Keratinocyte (primary cell): ENCODE data around the gene AADAT. TPM values are rescaled to one million over a fixed set of nuclear protein-coding genes. Genes with fewer than 3 reads are reported as not detected.
A peak's percentile ranks its signal among the peaks of the same experiment; 100 is the strongest.

ENCODE experiments used
- DNase-seq: peaks from one replicate; pipeline ENCODE4 v3.0.0-alpha.2; 2011; ENCODE audit warnings: low read depth, missing footprints, low spot score
- FAIRE-seq: peaks from 2 replicates; lab custom pipeline; 2011; peaks lifted over from hg19 to GRCh38; lab: Jason Lieb, UNC
- H2AFZ ChIP-seq: 2 replicates; pipeline ENCODE4 v1.6.0; 2012; ENCODE audit warnings: low read length, control low read depth, inconsistent platforms; ENCODE audit not compliant: control insufficient read depth
- H3K27ac ChIP-seq: 2 replicates; pipeline ENCODE4 v1.5.1; 2011; ENCODE audit warnings: low read length; ENCODE audit not compliant: control insufficient read depth, insufficient read depth
- H3K27me3 ChIP-seq: 3 replicates; pipeline ENCODE4 v1.6.0; 2011; ENCODE audit warnings: low read length; ENCODE audit not compliant: control insufficient read depth, insufficient read depth; ENCODE audit errors: extremely low read depth
- H3K36me3 ChIP-seq, 2 experiments: 2 replicates in 1 of 2; 3 replicates in 1 of 2; pipeline ENCODE4 v1.5.1; 2011; ENCODE audit warnings: low read length in 2 of 2, mild to moderate bottlenecking in 1 of 2; ENCODE audit not compliant: control insufficient read depth in 2 of 2, insufficient read depth in 2 of 2; ENCODE audit errors: extremely low read depth in 1 of 2
- H3K4me1 ChIP-seq: 3 replicates; pipeline ENCODE4 v1.5.1; 2011; ENCODE audit warnings: low read length; ENCODE audit not compliant: control insufficient read depth, insufficient read depth; ENCODE audit errors: extremely low read depth
- H3K4me2 ChIP-seq: 3 replicates; pipeline ENCODE4 v1.6.0; 2011; ENCODE audit warnings: low read depth, low read length; ENCODE audit not compliant: control insufficient read depth, insufficient read depth; ENCODE audit errors: extremely low read depth
- H3K4me3 ChIP-seq, 3 experiments: fragments of 200-600 bp in 1 of 3; sonication (generic) in 1 of 3; 2 replicates in 2 of 3; 3 replicates in 1 of 3; pipeline ENCODE4 v1.5.1; 2011 to 2016; ENCODE audit warnings: low read length in 3 of 3, mild to moderate bottlenecking in 3 of 3, control low read depth in 2 of 3, inconsistent platforms in 1 of 3, low read depth in 1 of 3, mixed read lengths in 1 of 3, mixed run types in 1 of 3, moderate library complexity in 1 of 3; ENCODE audit not compliant: control insufficient read depth in 2 of 3, insufficient read depth in 2 of 3; ENCODE audit errors: extremely low read depth in 1 of 3
- H3K79me2 ChIP-seq: 2 replicates; pipeline ENCODE4 v1.6.0; 2012; ENCODE audit warnings: low read length; ENCODE audit not compliant: control insufficient read depth, insufficient read depth
- H3K9ac ChIP-seq: 3 replicates; pipeline ENCODE4 v1.6.0; 2011; ENCODE audit warnings: low read length; ENCODE audit not compliant: control insufficient read depth, insufficient read depth; ENCODE audit errors: extremely low read depth
- H3K9me1 ChIP-seq: 3 replicates; pipeline ENCODE4 v1.6.0; 2011; ENCODE audit warnings: low read length; ENCODE audit not compliant: control insufficient read depth, insufficient read depth; ENCODE audit errors: extremely low read depth
- H3K9me3 ChIP-seq: 2 replicates; pipeline ENCODE4 v1.5.1; 2012; ENCODE audit warnings: low read depth, low read length; ENCODE audit not compliant: control insufficient read depth
- H4K20me1 ChIP-seq: 3 replicates; pipeline ENCODE4 v1.6.0; 2011; ENCODE audit warnings: low read length; ENCODE audit not compliant: control insufficient read depth, insufficient read depth; ENCODE audit errors: extremely low read depth
- CTCF ChIP-seq, 3 experiments: IDR thresholded peaks in 1 of 3; conservative IDR thresholded peaks in 1 of 3; optimal IDR thresholded peaks in 1 of 3; 2 replicates in 2 of 3; 3 replicates in 1 of 3; pipeline versions ENCODE3 to v1.5.1; 2011; ENCODE audit warnings: low read length in 3 of 3, mild to moderate bottlenecking in 3 of 3, moderate library complexity in 2 of 3, control low read depth in 1 of 3, inconsistent platforms in 1 of 3; ENCODE audit not compliant: insufficient read depth in 2 of 3; ENCODE audit errors: extremely low read depth in 1 of 3
- EZH2 ChIP-seq: IDR thresholded peaks from one replicate; pipeline ENCODE4 v1.6.1; 2012; ENCODE audit warnings: inconsistent platforms, mild to moderate bottlenecking, low read length, moderate library complexity
- dilution Hi-C: fragments of 300-500 bp; cut with MboI; formaldehyde crosslinking; loops from one replicate; pipeline ENCODE4 v1.7.0; 2020; ENCODE audit warnings: low sequenced_read_pairs; ENCODE audit not compliant: extremely low pct_ligation_motif_present
- polyA plus RNA-seq, 5 experiments: library from polyadenylated mRNA; depleted of rRNA in 3 of 5; stranded (reverse) in 3 of 5; stranded (forward) in 1 of 5; unstranded in 1 of 5; fragments of >200 nt; gene quantifications; 1 replicate in 1 of 5; 2 replicates in 3 of 5; 3 replicates in 1 of 5; pipeline versions ENCODE4 v1.2.1 to v1.2.3, GENCODE V29; 2011 to 2012; ENCODE audit warnings: missing spikeins in 2 of 5, low read depth in 1 of 5, low replicate concordance in 1 of 5

The AADAT gene
- polyA plus RNA-seq, 1 donor (not counting 4 experiments of a cell fraction or from before 2014, with no cell fraction given) = 5.2 TPM

- peak overlapping the region; percentile 96 for H2AFZ ChIP-seq
- H3K9ac ChIP-seq = peak overlapping the region; percentile 87
- H3K4me2 ChIP-seq = peak overlapping the region; percentile 80
- H3K9me3 ChIP-seq = no peaks in the 10 kb centered on the region
- peak overlapping the region; percentile 73 to 83 (median 78) for H3K4me3 ChIP-seq
- H3K4me1 ChIP-seq = no peaks in the 10 kb centered on the region
- no peaks in the 10 kb centered on the region for H4K20me1 ChIP-seq
- peak; percentile 38 for DNase-seq
- no peaks in the 10 kb centered on the region for H3K36me3 ChIP-seq
- peak; percentile 5 for FAIRE-seq
- H3K79me2 ChIP-seq = no peaks in the 10 kb centered on the region
- H3K9me1 ChIP-seq = no peaks in the 10 kb centered on the region
- H3K27me3 ChIP-seq = no peaks in the 10 kb centered on the region
- peak overlapping the region; percentile 77 for H3K27ac ChIP-seq
- TF ChIP-seq EZH2 = no peak
- TF ChIP-seq CTCF (optimal IDR thresholded peaks at IDR 0.05 in 1 of 3, IDR thresholded peaks at IDR 0.05 in 1 of 3, conservative IDR thresholded peaks at IDR 0.05 in 1 of 3; ENCODE audit: extremely low read depth in 1 of 3, insufficient read depth in 2 of 3, low read length in 3 of 3) = no peak
- dilution Hi-C loops = loop anchor here (25.0 kb wide), 1 partner anchor 215 kb away; no protein-coding TSS in a partner anchor
These were observed 62.5 kb downstream of the AADAT start for GRCh38 chr4:170027181-170027829.

- no peak for FAIRE-seq
- peak within 1 kb of the TSS; percentile 73 to 83 (median 78) for H3K4me3 ChIP-seq
- H3K4me1 ChIP-seq = no peaks in the 10 kb centered on the region
- H3K9ac ChIP-seq = peak within 1 kb of the TSS; percentile 87
- H3K4me2 ChIP-seq = peak within 1 kb of the TSS; percentile 87
- no peaks in the 10 kb centered on the region for H3K79me2 ChIP-seq
- dilution Hi-C loops = loop anchor here (25.0 kb wide), 1 partner anchor 214 kb away; no protein-coding TSS in a partner anchor
- no peaks in the 10 kb centered on the region for H3K9me1 ChIP-seq
- peak within 1 kb of the TSS; percentile 77 for H3K27ac ChIP-seq
- no peak for TF ChIP-seq EZH2
- TF ChIP-seq CTCF (optimal IDR thresholded peaks at IDR 0.05 in 1 of 3, IDR thresholded peaks at IDR 0.05 in 1 of 3, conservative IDR thresholded peaks at IDR 0.05 in 1 of 3; ENCODE audit: extremely low read depth in 1 of 3, insufficient read depth in 2 of 3, low read length in 3 of 3) = peak in 2 of 3 experiments; percentile 5 to 38
- no peak for DNase-seq
- peak within 1 kb of the TSS; percentile 92 for H2AFZ ChIP-seq
- no peaks in the 10 kb centered on the region for H3K9me3 ChIP-seq
- H3K36me3 ChIP-seq = no peaks in the 10 kb centered on the region
- no peaks in the 10 kb centered on the region for H4K20me1 ChIP-seq
- H3K27me3 ChIP-seq = no peaks in the 10 kb centered on the region
These were observed 63.3 kb downstream of the AADAT start, which contains the start of gene MFAP3L for GRCh38 chr4:170026253-170027021. Gene MFAP3L (minus strand): TSS chr4:170026395. CDS start chr4:170005877, 20,518 bp downstream.
